MM.1S (cell line): ENCODE measurements around the gene GTF2H2C.

Experiments used
- CTCF ChIP-seq: fragments of 300-600 bp; sonication (generic); IDR thresholded peaks from 2 replicates; pipeline ENCODE4 v1.5.1; 2016; ENCODE audit warnings: antibody characterized with exemption, low read length, mixed read lengths
- EZH2 ChIP-seq: fragments of 300-600 bp; sonication (generic); optimal IDR thresholded peaks from 2 replicates; pipeline ENCODE3; 2017; ENCODE audit warnings: low read depth, mild to moderate bottlenecking, antibody characterized with exemption, low read length, mixed read lengths

- TF ChIP-seq CTCF (no peak), EZH2 (no peak)
Measured at GRCh38 chr5:69528609-69529008, 31.4 kb upstream of the GTF2H2C start.
